Measurements from ENCODE around the gene RUFY3. TPM values are rescaled to one million over a fixed set of nuclear protein-coding genes. Genes with fewer than 3 reads are reported as not detected.

The RUFY3 gene
- total RNA-seq, 1 experiment from 2014 or later = 32.9 TPM

GRCh38 chr4:70734971-70735370 lies 13.2 kb downstream of the RUFY3 start:
- Histone ChIP-seq H3K4me2 (ENCODE audit: low read length) (peak overlapping the region; percentile 34), H3K4me3 (replicated peaks in 1 of 2; ENCODE audit: low read depth in 1 of 2, low read length in 2 of 2) (no peak overlapping the region)
- CTCF ChIA-PET = interaction anchor here (0.9 to 2.1 kb wide), 5 partner anchors 9 to 275 kb away, joined by 3 to 10 read pairs (median 5); partner anchors contain the start of gene RUFY3

More at GRCh38 chr4:70734971-70735370, 13.2 kb downstream of the RUFY3 start:
- Histone ChIP-seq H3K79me2 (ENCODE audit: insufficient read depth, low read length) (peaks cover 10% of the 10 kb centered on the region; the same call in 1 of the 2 replicates), H2AFZ (ENCODE audit: low read depth, low read length, poor library complexity, severe bottlenecking) (no peak overlapping the region), H3K9ac (ENCODE audit: low read length) (no peak overlapping the region), H3K4me1 (ENCODE audit: control insufficient read depth in 1 of 2, insufficient read depth in 2 of 2, low read length in 2 of 2) (peaks cover 13 to 25% of the 10 kb centered on the region in 2 experiments; a peak in 3 of 4 replicates), H4K20me1 (ENCODE audit: insufficient read depth) (no peaks in the 10 kb centered on the region), H3K27me3 (ENCODE audit: insufficient read depth, low read length) (no peaks in the 10 kb centered on the region), H3K36me3 (ENCODE audit: control insufficient read depth in 1 of 2, insufficient read depth in 2 of 2, low read length in 2 of 2) (no peaks in the 10 kb centered on the region), H3K27ac (ENCODE audit: low read depth, low read length) (no peak overlapping the region), H3K9me2 (ENCODE audit: insufficient read depth) (no peaks in the 10 kb centered on the region), H3K9me3 (ENCODE audit: control insufficient read depth in 1 of 2, insufficient read depth in 1 of 2, low read depth in 1 of 2, low read length in 2 of 2) (no peaks in the 10 kb centered on the region)
- no peak for DNase-seq (ENCODE audit: low read depth, low spot score)
- ATAC-seq = no peak
- RAD21 ChIA-PET (ENCODE audit: low non-redundant PET in 1 of 2, low total read pairs in 2 of 2, uncharacterized antibody in 2 of 2, unreplicated experiment in 2 of 2) = no interaction called here
- no TSS peak for BruUV-seq (replicated peaks)
- POLR2A ChIA-PET = interaction anchor here (1.2 kb wide), 2 partner anchors 10 to 30 kb away, joined by 3 read pairs; no protein-coding TSS in a partner anchor
- intact Hi-C loops (cut with micrococcal nuclease) = no loop called here
- TF ChIP-seq SP1 (IDR thresholded peaks at IDR 0.05; ENCODE audit: low read depth) = no peak
- TF ChIP-seq YY1 (IDR thresholded peaks at IDR 0.05; ENCODE audit: extremely low read depth, insufficient replicate concordance, low read depth, low read length) = no peak
- TF ChIP-seq CTCF (IDR thresholded peaks at IDR 0.05 in 2 of 3, conservative IDR thresholded peaks at IDR 0.05 in 1 of 3; ENCODE audit: borderline replicate concordance in 1 of 3, insufficient read depth in 1 of 3, low read depth in 2 of 3, low read length in 2 of 3) = no peak
- no peak for TF ChIP-seq POLR2A (IDR thresholded peaks at IDR 0.05; ENCODE audit: borderline replicate concordance, extremely low read depth, insufficient read depth, insufficient read length)
- TF ChIP-seq ZNF274 (IDR thresholded peaks at IDR 0.05; ENCODE audit: low read depth, low read length) = no peak
- TF ChIP-seq, protein P1, sequence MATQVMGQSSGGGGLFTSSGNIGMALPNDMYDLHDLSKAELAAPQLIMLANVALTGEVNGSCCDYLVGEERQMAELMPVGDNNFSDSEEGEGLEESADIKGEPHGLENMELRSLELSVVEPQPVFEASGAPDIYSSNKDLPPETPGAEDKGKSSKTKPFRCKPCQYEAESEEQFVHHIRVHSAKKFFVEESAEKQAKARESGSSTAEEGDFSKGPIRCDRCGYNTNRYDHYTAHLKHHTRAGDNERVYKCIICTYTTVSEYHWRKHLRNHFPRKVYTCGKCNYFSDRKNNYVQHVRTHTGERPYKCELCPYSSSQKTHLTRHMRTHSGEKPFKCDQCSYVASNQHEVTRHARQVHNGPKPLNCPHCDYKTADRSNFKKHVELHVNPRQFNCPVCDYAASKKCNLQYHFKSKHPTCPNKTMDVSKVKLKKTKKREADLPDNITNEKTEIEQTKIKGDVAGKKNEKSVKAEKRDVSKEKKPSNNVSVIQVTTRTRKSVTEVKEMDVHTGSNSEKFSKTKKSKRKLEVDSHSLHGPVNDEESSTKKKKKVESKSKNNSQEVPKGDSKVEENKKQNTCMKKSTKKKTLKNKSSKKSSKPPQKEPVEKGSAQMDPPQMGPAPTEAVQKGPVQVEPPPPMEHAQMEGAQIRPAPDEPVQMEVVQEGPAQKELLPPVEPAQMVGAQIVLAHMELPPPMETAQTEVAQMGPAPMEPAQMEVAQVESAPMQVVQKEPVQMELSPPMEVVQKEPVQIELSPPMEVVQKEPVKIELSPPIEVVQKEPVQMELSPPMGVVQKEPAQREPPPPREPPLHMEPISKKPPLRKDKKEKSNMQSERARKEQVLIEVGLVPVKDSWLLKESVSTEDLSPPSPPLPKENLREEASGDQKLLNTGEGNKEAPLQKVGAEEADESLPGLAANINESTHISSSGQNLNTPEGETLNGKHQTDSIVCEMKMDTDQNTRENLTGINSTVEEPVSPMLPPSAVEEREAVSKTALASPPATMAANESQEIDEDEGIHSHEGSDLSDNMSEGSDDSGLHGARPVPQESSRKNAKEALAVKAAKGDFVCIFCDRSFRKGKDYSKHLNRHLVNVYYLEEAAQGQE (IDR thresholded peaks at IDR 0.05; ENCODE audit: low read depth) = no peak

Measured in HCT116 (cell line).